ENCODE results near the gene SSH3.

GRCh38 chr11:67315325-67315909 lies 12.1 kb downstream of the SSH3 start:
- TF ChIP-seq CTCF (IDR thresholded peaks at IDR 0.05; ENCODE audit: low read depth, low read length) = no peak
- TF ChIP-seq POLR2A (IDR thresholded peaks at IDR 0.05; ENCODE audit: extremely low read depth, insufficient read length) = no peak
- no peak for TF ChIP-seq MYC (IDR thresholded peaks at IDR 0.05; ENCODE audit: low read depth, low read length)
- TF ChIP-seq MAX (IDR thresholded peaks at IDR 0.05; ENCODE audit: low read depth, low read length) = no peak

Measured in NB4 (cell line).